SU-DHL-6 (cell line): Measurements from ENCODE around the gene ASTN2.

Experiments
- H2AFZ ChIP-seq: fragments of 200-600 bp; sonication (generic); 2 replicates; pipeline ENCODE4 v1.6.1; 2014; ENCODE audit warnings: low read depth, mild to moderate bottlenecking, moderate library complexity, mixed read lengths, antibody characterized with exemption, low read length; ENCODE audit not compliant: severe bottlenecking
- H3F3A ChIP-seq: fragments of 200-600 bp; shearing (Covaris generic); 2 replicates; pipeline ENCODE4 v1.6.0; 2016; ENCODE audit warnings: antibody characterized with exemption, mild to moderate bottlenecking; ENCODE audit not compliant: insufficient read depth
- H3K27ac ChIP-seq: fragments of 200-600 bp; sonication (generic); 2 replicates; pipeline ENCODE4 v1.5.1; 2016; ENCODE audit warnings: low read depth, mild to moderate bottlenecking, low read length, moderate library complexity, mixed read lengths
- H3K27me3 ChIP-seq: fragments of 200-600 bp; sonication (generic), shearing (Covaris generic); 2 replicates; pipeline ENCODE4 v1.6.0; 2014; ENCODE audit warnings: mild to moderate bottlenecking, low read length
- H3K36me3 ChIP-seq: fragments of 200-600 bp; sonication (generic); 2 replicates; pipeline ENCODE4 v1.6.1; 2014; ENCODE audit warnings: mild to moderate bottlenecking, low read length, mixed read lengths
- H3K4me2 ChIP-seq: fragments of 300-600, 200-600 bp; shearing (Covaris generic), sonication (generic); 2 replicates; pipeline ENCODE4 v1.6.0; 2014; ENCODE audit warnings: low read length, low read depth, mild to moderate bottlenecking; ENCODE audit not compliant: poor library complexity, severe bottlenecking
- H3K4me3 ChIP-seq: fragments of 200-600 bp; sonication (generic); 2 replicates; pipeline ENCODE4 v1.5.1; 2014; ENCODE audit warnings: antibody characterized with exemption, low read length, mild to moderate bottlenecking, mixed read lengths; ENCODE audit not compliant: insufficient read depth, poor library complexity, severe bottlenecking
- H3K79me2 ChIP-seq: fragments of 200-600 bp; sonication (generic); 2 replicates; pipeline ENCODE4 v1.6.1; 2014; ENCODE audit warnings: mild to moderate bottlenecking, low read length, moderate library complexity; ENCODE audit not compliant: insufficient read depth
- H3K9ac ChIP-seq: fragments of 200-600 bp; sonication (generic); 2 replicates; pipeline ENCODE4 v1.7.0; 2014; ENCODE audit warnings: mild to moderate bottlenecking, low read length
- H3K9me2 ChIP-seq: fragments of 200-600 bp; sonication (generic); replicated peaks from 2 replicates; pipeline ENCODE4 v1.6.1; 2014; ENCODE audit warnings: low read length; ENCODE audit not compliant: insufficient read depth
- H3K9me3 ChIP-seq: fragments of 200-600 bp; sonication (generic); 2 replicates; pipeline ENCODE4 v1.6.1; 2014; ENCODE audit warnings: low read length, mixed read lengths; ENCODE audit not compliant: insufficient read depth
- H4K20me1 ChIP-seq: fragments of 200-600 bp; sonication (generic); 2 replicates; pipeline ENCODE4 v1.6.1; 2014; ENCODE audit warnings: low read depth, mild to moderate bottlenecking, antibody characterized with exemption, low read length, moderate library complexity, mixed read lengths
- CTCF ChIP-seq: fragments of 200-600 bp; sonication (generic); IDR thresholded peaks from one replicate; pipeline ENCODE4 v1.5.1; 2017; ENCODE audit warnings: antibody characterized with exemption, mild to moderate bottlenecking, low read length, moderate library complexity; ENCODE audit not compliant: insufficient read depth, poor library complexity, severe bottlenecking
- EZH2phosphoT487 ChIP-seq: fragments of 200-600 bp; sonication (generic), shearing (Covaris generic); conservative IDR thresholded peaks from 2 replicates; pipeline ENCODE4 v1.6.1; 2018; ENCODE audit warnings: mild to moderate bottlenecking, antibody characterized with exemption, low read length, moderate library complexity, mixed read lengths

Gene ASTN2

GRCh38 chr9:116520218-116520617, 894.6 kb downstream of the ASTN2 start:
- Histone ChIP-seq H3K36me3 (no peaks in the 10 kb centered on the region), H2AFZ (no peak overlapping the region), H3K27ac (no peak overlapping the region), H4K20me1 (no peaks in the 10 kb centered on the region), H3K9ac (no peak overlapping the region), H3K4me2 (no peak overlapping the region), H3K9me3 (no peaks in the 10 kb centered on the region), H3K9me2 (no peaks in the 10 kb centered on the region), H3F3A (no peaks in the 10 kb centered on the region), H3K79me2 (no peaks in the 10 kb centered on the region), H3K27me3 (no peaks in the 10 kb centered on the region), H3K4me3 (no peak overlapping the region)
- TF ChIP-seq EZH2phosphoT487 (no peak), CTCF (no peak)

GRCh38 chr9:116516456-116516855, 898.4 kb downstream of the ASTN2 start:
- Histone ChIP-seq H3K27ac (no peak overlapping the region), H3K4me2 (no peak overlapping the region), H3K79me2 (no peaks in the 10 kb centered on the region), H3K36me3 (no peaks in the 10 kb centered on the region), H3K9ac (no peak overlapping the region), H3F3A (no peaks in the 10 kb centered on the region), H4K20me1 (no peaks in the 10 kb centered on the region), H3K9me3 (no peaks in the 10 kb centered on the region), H3K9me2 (no peaks in the 10 kb centered on the region), H2AFZ (no peak overlapping the region), H3K4me3 (no peak overlapping the region), H3K27me3 (no peaks in the 10 kb centered on the region)
- TF ChIP-seq CTCF (no peak), EZH2phosphoT487 (no peak)

GRCh38 chr9:116515541-116515940, 899.3 kb downstream of the ASTN2 start:
- Histone ChIP-seq H3K27ac (no peak overlapping the region), H2AFZ (no peak overlapping the region), H3K79me2 (no peaks in the 10 kb centered on the region), H4K20me1 (no peaks in the 10 kb centered on the region), H3K9me3 (no peaks in the 10 kb centered on the region), H3K9ac (no peak overlapping the region), H3K9me2 (no peaks in the 10 kb centered on the region), H3F3A (no peaks in the 10 kb centered on the region), H3K36me3 (no peaks in the 10 kb centered on the region), H3K4me3 (no peak overlapping the region), H3K27me3 (no peaks in the 10 kb centered on the region), H3K4me2 (no peak overlapping the region)
- TF ChIP-seq CTCF (no peak), EZH2phosphoT487 (no peak)
